ENCODE data around the gene CAMSAP1.

GRCh38 chr9:135879619-135880018, 27.7 kb downstream of the CAMSAP1 start:
- TF ChIP-seq ZNF747 (tag by site-specific recombination; IDR thresholded peaks at IDR 0.05) (no peak), ZFP37 (tag by site-specific recombination; IDR thresholded peaks at IDR 0.05) (no peak)
